HG03095 (cell line): ENCODE data around the gene ZNF786.
"Not testable (repeated sequence)": the region's sequence is repeated elsewhere in the genome, so short reads cannot be mapped to it uniquely, and the experiment has no call there.

Experiments
- ATAC-seq: cut with Tn5 transposase; IDR thresholded peaks from one replicate; pipeline ENCODE4 v1.9.1; 2021; ENCODE audit warnings: moderate library complexity; ENCODE audit not compliant: unreplicated experiment

The ZNF786 gene

GRCh38 chr7:149090397-149091195 lies at the start of gene ZNF786:
Gene ZNF786 (minus strand): TSS chr7:149090718. CDS start chr7:149090640, 78 bp downstream.
- ATAC-seq, result peak; percentile 85

- no peak for ATAC-seq
These were observed 45.6 kb upstream of the ZNF786 start for GRCh38 chr7:149136118-149136517.

- no peak for ATAC-seq
These were observed 42.7 kb upstream of the ZNF786 start for GRCh38 chr7:149133028-149133710.

GRCh38 chr7:149130572-149131198 lies 40.2 kb upstream of the ZNF786 start:
- no peak for ATAC-seq

GRCh38 chr7:149126662-149127266 lies 36.2 kb upstream of the ZNF786 start:
- peak; percentile 39 for ATAC-seq

- ATAC-seq, result peak; percentile 78
These were observed 35.5 kb upstream of the ZNF786 start, which contains the start of gene ZNF425 for GRCh38 chr7:149125863-149126661. Gene ZNF425 (minus strand): TSS chr7:149126324. CDS start chr7:149126213, 111 bp downstream.

- ATAC-seq, result peak; percentile 7
These were observed 34.8 kb upstream of the ZNF786 start for GRCh38 chr7:149125189-149125862.

GRCh38 chr7:149109969-149110368 lies 19.5 kb upstream of the ZNF786 start:
- ATAC-seq, result no peak

- ATAC-seq, result no peak
These were observed 14.2 kb upstream of the ZNF786 start for GRCh38 chr7:149104749-149105148.

GRCh38 chr7:149104214-149104613 lies 13.7 kb upstream of the ZNF786 start:
- no peak for ATAC-seq

GRCh38 chr7:149103424-149103823 lies 12.9 kb upstream of the ZNF786 start:
- ATAC-seq, result no peak

- ATAC-seq, result no peak
These were observed 12.1 kb upstream of the ZNF786 start for GRCh38 chr7:149102666-149103065.

GRCh38 chr7:149100821-149101220 lies 10.3 kb upstream of the ZNF786 start:
- ATAC-seq, result no peak

- ATAC-seq, result no peak
These were observed 8.5 kb upstream of the ZNF786 start for GRCh38 chr7:149099058-149099457.

GRCh38 chr7:149097088-149097487 lies 6.6 kb upstream of the ZNF786 start:
- ATAC-seq, result no peak

GRCh38 chr7:149093228-149093627 lies 2.7 kb upstream of the ZNF786 start:
- no peak for ATAC-seq

- not testable (repeated sequence) for ATAC-seq
These were observed 1.7 kb upstream of the ZNF786 start for GRCh38 chr7:149092244-149092643.

GRCh38 chr7:149087376-149087775 lies 3.1 kb downstream of the ZNF786 start:
- ATAC-seq, result no peak

- no peak for ATAC-seq
These were observed 4.7 kb downstream of the ZNF786 start for GRCh38 chr7:149085866-149086265.

GRCh38 chr7:149084407-149084806 lies 6.1 kb downstream of the ZNF786 start:
- no peak for ATAC-seq
